Esophagus squamous epithelium (tissue), 4 donors: ENCODE results near the gene GLB1L2.

Source experiments
- CTCF ChIP-seq, 6 experiments: fragments of 450-650 bp in 4 of 6; fragments of 200-600 bp in 2 of 6; sonication (generic) in 2 of 6; IDR thresholded peaks; one replicate each; pipeline ENCODE4 v1.5.1; 2016 to 2019; ENCODE audit warnings: antibody characterized with exemption in 6 of 6, mild to moderate bottlenecking in 4 of 6, moderate library complexity in 4 of 6
- POLR2A ChIP-seq, 4 donors: fragments of 450-650 bp; IDR thresholded peaks; one replicate each; pipeline ENCODE4 v1.6.1; 2017; ENCODE audit warnings: antibody characterized with exemption in 4 of 4, mild to moderate bottlenecking in 4 of 4, moderate library complexity in 3 of 4

- TF ChIP-seq CTCF (IDR thresholded peaks at IDR 0.05) (no peak), POLR2A (IDR thresholded peaks at IDR 0.05) (no peak)
These were observed 48.1 kb upstream of the GLB1L2 start for GRCh38 chr11:134283461-134284230.
